MM.1S (cell line): ENCODE results near the gene TMEM127.

ENCODE experiments used
- DNase-seq: peaks from one replicate; pipeline ENCODE4 v3.0.0-alpha.2; 2015
- H2AFZ ChIP-seq: fragments of 300-600 bp; sonication (generic); 2 replicates; pipeline ENCODE4 v1.6.0; 2016; ENCODE audit warnings: antibody characterized with exemption, low read length
- H3F3A ChIP-seq: fragments of 300-600 bp; sonication (generic); 2 replicates; pipeline ENCODE4 v1.6.1; 2016; ENCODE audit warnings: mild to moderate bottlenecking, antibody characterized with exemption, low read length, moderate library complexity, mixed read lengths; ENCODE audit not compliant: insufficient read depth
- H3K27ac ChIP-seq: fragments of 300-600 bp; sonication (generic); 2 replicates; pipeline ENCODE4 v1.5.1; 2016; ENCODE audit warnings: mild to moderate bottlenecking, low read length
- H3K27me3 ChIP-seq: fragments of 300-600 bp; sonication (generic); replicated peaks from 2 replicates; pipeline ENCODE4 v1.6.0; 2016; ENCODE audit warnings: low read length; ENCODE audit not compliant: insufficient read depth
- H3K36me3 ChIP-seq: fragments of 300-600 bp; sonication (generic); replicated peaks from 2 replicates; pipeline ENCODE4 v1.6.1; 2016; ENCODE audit warnings: mild to moderate bottlenecking, low read length, mixed read lengths; ENCODE audit not compliant: insufficient read depth
- H3K4me1 ChIP-seq: fragments of 300-600 bp; sonication (generic); 2 replicates; pipeline ENCODE4 v1.6.1; 2016; ENCODE audit warnings: low read length, mixed read lengths
- H3K4me2 ChIP-seq: fragments of 300-600 bp; sonication (generic); 2 replicates; pipeline ENCODE4 v1.6.0; 2016; ENCODE audit warnings: low read depth, low read length
- H3K4me3 ChIP-seq: fragments of 300-600 bp; sonication (generic); 2 replicates; pipeline ENCODE4 v1.5.1; 2016; ENCODE audit warnings: low read length, mixed read lengths
- H3K79me2 ChIP-seq: fragments of 300-600 bp; sonication (generic); 2 replicates; pipeline ENCODE4 v1.6.1; 2016; ENCODE audit warnings: mixed run types, low read length, mixed read lengths
- H3K9ac ChIP-seq: fragments of 300-600 bp; sonication (generic); 2 replicates; pipeline ENCODE4 v1.6.1; 2016; ENCODE audit warnings: low read length, mixed read lengths
- H3K9me2 ChIP-seq: fragments of 300-600 bp; sonication (generic); replicated peaks from 2 replicates; pipeline ENCODE4 v1.6.1; 2016; ENCODE audit warnings: mild to moderate bottlenecking, low read length, mixed read lengths; ENCODE audit not compliant: insufficient read depth
- H3K9me3 ChIP-seq: fragments of 300-600 bp; sonication (generic); replicated peaks from 2 replicates; pipeline ENCODE4 v1.6.1; 2016; ENCODE audit warnings: mild to moderate bottlenecking, low read length, mixed read lengths; ENCODE audit not compliant: insufficient read depth
- H4K20me1 ChIP-seq: fragments of 300-600 bp; sonication (generic); 2 replicates; pipeline ENCODE4 v1.6.1; 2016; ENCODE audit warnings: mild to moderate bottlenecking, low read length, moderate library complexity, mixed read lengths; ENCODE audit not compliant: insufficient read depth
- EZH2 ChIP-seq: fragments of 300-600 bp; sonication (generic); optimal IDR thresholded peaks from 2 replicates; pipeline ENCODE3; 2017; ENCODE audit warnings: low read depth, mild to moderate bottlenecking, antibody characterized with exemption, low read length, mixed read lengths
- EZH2phosphoT487 ChIP-seq: fragments of 300-600 bp; sonication (generic); IDR thresholded peaks from 2 replicates; pipeline ENCODE4 v1.6.1; 2018; ENCODE audit warnings: antibody characterized with exemption, low read length
- TF ChIP-seq, protein P1 (sequence below): fragments of 300-600 bp; sonication (generic); IDR thresholded peaks from 2 replicates; pipeline ENCODE4 v1.5.1; 2016; ENCODE audit warnings: antibody characterized with exemption, low read length, mixed read lengths

Gene TMEM127

DNA sequence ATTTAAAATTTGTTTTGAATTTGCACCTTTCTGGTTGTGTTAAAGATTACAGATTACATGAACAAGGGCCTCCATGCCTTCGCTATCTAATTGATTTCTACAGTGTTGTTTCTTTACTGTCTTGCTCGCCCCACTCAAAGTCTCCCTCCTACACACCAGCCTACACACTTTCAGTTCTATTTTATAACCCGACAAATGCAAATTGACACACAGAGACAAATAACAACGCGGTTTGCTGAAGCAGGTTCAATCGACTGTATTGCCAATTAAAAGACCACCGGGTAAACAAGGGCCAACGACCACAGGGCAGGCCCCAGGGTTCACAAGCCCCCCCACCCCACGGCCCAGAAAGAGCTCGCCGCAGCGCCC, 58.0 kb downstream of the TMEM127 start:
- Histone ChIP-seq H3K9ac (peak overlapping the region; percentile 98), H2AFZ (no peak overlapping the region), H3K9me2 (no peaks in the 10 kb centered on the region), H3K4me1 (peaks cover 29% of the 10 kb centered on the region), H3F3A (peaks cover 27% of the 10 kb centered on the region), H3K79me2 (peaks cover 73% of the 10 kb centered on the region), H3K36me3 (no peaks in the 10 kb centered on the region), H3K4me2 (peak overlapping the region; percentile 79), H3K27me3 (no peaks in the 10 kb centered on the region), H3K27ac (peak overlapping the region; percentile 95; the same call in 1 of the 2 replicates), H4K20me1 (peaks cover 45% of the 10 kb centered on the region), H3K9me3 (no peaks in the 10 kb centered on the region), H3K4me3 (peak overlapping the region; percentile 88)
- TF ChIP-seq, protein P1, sequence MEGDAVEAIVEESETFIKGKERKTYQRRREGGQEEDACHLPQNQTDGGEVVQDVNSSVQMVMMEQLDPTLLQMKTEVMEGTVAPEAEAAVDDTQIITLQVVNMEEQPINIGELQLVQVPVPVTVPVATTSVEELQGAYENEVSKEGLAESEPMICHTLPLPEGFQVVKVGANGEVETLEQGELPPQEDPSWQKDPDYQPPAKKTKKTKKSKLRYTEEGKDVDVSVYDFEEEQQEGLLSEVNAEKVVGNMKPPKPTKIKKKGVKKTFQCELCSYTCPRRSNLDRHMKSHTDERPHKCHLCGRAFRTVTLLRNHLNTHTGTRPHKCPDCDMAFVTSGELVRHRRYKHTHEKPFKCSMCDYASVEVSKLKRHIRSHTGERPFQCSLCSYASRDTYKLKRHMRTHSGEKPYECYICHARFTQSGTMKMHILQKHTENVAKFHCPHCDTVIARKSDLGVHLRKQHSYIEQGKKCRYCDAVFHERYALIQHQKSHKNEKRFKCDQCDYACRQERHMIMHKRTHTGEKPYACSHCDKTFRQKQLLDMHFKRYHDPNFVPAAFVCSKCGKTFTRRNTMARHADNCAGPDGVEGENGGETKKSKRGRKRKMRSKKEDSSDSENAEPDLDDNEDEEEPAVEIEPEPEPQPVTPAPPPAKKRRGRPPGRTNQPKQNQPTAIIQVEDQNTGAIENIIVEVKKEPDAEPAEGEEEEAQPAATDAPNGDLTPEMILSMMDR: no peak
- TF ChIP-seq EZH2: no peak
- no peak for TF ChIP-seq EZH2phosphoT487
- DNase-seq: peak; percentile 21

DNA sequence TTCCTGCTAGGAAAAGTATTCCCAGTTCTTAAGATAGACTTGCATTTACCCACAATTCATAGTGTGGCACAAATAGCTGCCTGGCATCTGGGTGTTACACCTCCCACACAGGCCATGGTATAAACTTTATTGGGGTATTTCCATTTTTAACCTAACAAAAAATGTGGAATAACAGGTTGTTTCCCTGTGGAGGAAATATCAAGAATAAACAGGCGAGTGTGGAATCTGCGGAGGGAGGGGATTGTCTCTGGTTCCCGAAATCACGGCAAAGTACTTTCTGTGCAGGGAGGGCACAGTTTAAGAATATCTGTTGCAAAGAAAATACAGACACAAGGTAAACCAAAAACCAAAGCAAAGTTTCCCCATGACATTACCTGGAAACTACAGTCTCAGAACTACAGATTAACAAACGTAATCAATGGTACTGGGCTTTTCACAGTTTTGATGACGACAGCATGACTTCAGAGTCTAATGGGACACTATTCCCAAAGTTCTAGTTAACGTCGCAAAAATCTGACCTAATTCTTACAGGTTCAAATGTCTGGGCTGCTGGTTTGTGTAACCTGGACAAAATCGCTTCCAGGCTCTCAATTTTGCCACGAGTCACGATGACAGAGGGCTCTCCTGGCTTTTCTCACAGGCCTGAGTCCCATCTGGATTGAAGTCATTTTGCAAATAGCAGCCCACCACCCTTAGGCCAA, 58.6 kb downstream of the TMEM127 start:
- Histone ChIP-seq H3K79me2 (peaks cover 78% of the 10 kb centered on the region), H3K4me2 (peak overlapping the region; percentile 79), H3K36me3 (no peaks in the 10 kb centered on the region), H2AFZ (no peak overlapping the region), H3K4me1 (peaks cover 33% of the 10 kb centered on the region), H3K9me3 (no peaks in the 10 kb centered on the region), H3F3A (peaks cover 27% of the 10 kb centered on the region), H3K27me3 (no peaks in the 10 kb centered on the region), H3K4me3 (peak overlapping the region; percentile 88), H3K27ac (peak overlapping the region; percentile 95; the same call in 1 of the 2 replicates), H3K9me2 (no peaks in the 10 kb centered on the region), H4K20me1 (peaks cover 51% of the 10 kb centered on the region), H3K9ac (peak overlapping the region; percentile 98)
- no peak for DNase-seq
- TF ChIP-seq EZH2phosphoT487 (no peak), EZH2 (no peak)

DNA sequence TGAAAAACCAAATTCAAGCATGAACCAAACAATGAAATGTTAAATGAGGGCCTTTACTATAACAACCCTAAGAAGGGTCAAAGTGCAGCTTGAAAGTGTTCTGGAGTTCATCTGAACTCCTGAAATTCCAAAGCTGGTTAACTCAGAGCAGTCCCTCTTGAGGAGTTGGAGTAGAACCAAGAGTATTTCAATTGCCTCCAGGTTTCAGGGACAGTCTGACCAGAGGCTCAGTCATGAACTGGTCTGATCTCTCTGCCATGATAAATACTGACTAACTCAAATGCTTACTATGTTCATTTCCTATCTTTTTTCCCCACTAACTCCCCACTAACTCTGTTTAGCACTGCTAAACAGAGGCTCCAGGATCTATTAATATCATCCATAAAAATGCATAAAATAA, 59.9 kb downstream of the TMEM127 start:
- Histone ChIP-seq H3K4me1 (peaks cover 38% of the 10 kb centered on the region), H3K4me3 (peak overlapping the region; percentile 12; the same call in 1 of the 2 replicates)

More for the DNA sequence above, 59.9 kb downstream of the TMEM127 start:
- H3K4me2 ChIP-seq: peak overlapping the region; percentile 68
- peaks cover 64% of the 10 kb centered on the region for H4K20me1 ChIP-seq
- H3K9me2 ChIP-seq: no peaks in the 10 kb centered on the region
- H3K9me3 ChIP-seq: no peaks in the 10 kb centered on the region
- H3K27me3 ChIP-seq: no peaks in the 10 kb centered on the region
- no peak for DNase-seq
- H3F3A ChIP-seq: peaks cover 34% of the 10 kb centered on the region
- H3K27ac ChIP-seq: no peak overlapping the region
- H3K36me3 ChIP-seq: no peaks in the 10 kb centered on the region; the same call in 1 of the 2 replicates
- peaks cover 91% of the 10 kb centered on the region for H3K79me2 ChIP-seq
- H2AFZ ChIP-seq: no peak overlapping the region
- H3K9ac ChIP-seq: no peak overlapping the region
- no peak for TF ChIP-seq EZH2
- TF ChIP-seq, protein P1: no peak
- TF ChIP-seq EZH2phosphoT487: no peak
